Activated CD8-positive, alpha-beta memory T cell treated with anti-CD3 and anti-CD28 coated beads for 1 hour (primary cell): ENCODE measurements around the gene SESN2.

Source experiments
- DNase-seq, 2 donors: peaks; one replicate each; pipeline ENCODE4 v3.0.0-alpha.2; 2020; ENCODE audit warnings: low read depth in 1 of 2; ENCODE audit errors: extremely low read depth in 1 of 2

SESN2 gene, protein sequence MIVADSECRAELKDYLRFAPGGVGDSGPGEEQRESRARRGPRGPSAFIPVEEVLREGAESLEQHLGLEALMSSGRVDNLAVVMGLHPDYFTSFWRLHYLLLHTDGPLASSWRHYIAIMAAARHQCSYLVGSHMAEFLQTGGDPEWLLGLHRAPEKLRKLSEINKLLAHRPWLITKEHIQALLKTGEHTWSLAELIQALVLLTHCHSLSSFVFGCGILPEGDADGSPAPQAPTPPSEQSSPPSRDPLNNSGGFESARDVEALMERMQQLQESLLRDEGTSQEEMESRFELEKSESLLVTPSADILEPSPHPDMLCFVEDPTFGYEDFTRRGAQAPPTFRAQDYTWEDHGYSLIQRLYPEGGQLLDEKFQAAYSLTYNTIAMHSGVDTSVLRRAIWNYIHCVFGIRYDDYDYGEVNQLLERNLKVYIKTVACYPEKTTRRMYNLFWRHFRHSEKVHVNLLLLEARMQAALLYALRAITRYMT

DNA sequence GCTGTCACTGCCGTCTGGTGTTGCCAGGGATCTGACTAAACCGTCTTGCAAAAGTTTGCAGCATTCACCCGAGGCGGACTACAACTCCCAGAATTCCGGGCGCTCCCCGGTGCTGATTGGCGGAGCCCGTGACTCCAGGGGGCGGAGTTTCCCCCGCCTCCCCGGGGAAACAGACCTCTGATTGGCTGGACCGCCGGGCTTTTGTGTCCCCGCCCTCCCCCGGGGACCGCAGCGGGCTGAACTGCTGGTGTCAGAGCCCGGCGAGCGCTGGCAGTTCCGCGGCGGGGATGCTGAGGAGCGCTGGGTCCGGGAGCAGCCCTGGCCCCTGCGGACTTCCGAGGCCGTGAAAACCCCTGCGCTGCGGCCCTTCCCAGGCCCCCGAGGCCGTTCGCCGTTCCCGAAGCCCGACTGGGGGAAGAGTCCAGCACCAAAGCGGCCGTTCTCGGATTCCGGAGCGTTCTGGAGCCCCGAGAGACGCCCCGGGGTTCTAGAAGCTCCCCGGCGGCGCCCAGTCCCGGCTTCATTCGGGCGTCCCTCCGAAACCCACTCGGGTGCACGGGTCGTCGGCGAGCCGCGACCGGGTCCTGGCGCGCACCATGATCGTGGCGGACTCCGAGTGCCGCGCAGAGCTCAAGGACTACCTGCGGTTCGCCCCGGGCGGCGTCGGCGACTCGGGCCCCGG is at the start of gene SESN2:
TSS of gene SESN2 (plus strand) at position 267 of the 682 bp plus-strand sequence. CDS start at position 597, 330 bp downstream.
- DNase-seq: peak; percentile 98 to 99

DNA sequence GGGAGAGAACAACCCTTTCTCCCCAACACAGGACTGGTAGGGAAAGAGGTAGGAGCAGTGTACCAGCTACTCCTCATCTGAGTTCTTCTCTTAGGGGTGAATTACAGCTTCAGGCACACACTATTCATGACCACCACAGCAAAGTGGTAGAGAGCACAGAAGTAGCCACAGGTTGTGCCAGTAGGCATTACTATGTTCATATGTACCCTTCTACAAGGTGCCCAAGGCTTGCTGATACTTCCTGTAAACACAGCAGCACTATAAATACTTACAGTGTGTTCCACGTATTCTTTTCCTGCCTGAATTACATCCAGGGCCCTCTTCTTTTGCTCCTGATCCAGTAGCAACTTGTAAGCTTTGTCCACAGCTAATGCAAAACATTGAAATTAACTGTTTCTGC is 49.6 kb upstream of the SESN2 start:
- no peak for DNase-seq

DNA sequence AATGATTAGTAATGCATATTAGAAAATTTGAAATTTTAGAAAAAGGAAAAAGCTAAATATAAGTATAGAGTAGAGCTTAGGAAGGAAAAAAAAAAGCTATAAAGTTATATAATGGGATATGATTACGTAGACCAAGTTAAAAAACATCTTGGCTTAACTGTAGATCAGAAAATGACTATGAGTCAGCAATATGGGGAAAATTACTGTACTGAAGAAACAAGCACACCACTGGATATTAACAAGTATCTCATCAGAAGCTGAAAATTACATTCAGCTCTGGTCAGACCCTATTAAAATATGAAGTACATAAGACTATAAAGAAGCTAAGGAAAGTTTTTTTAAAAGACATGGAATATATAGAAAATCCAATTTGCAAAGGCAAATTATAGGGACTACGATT is 46.0 kb upstream of the SESN2 start:
- DNase-seq: no peak

DNA sequence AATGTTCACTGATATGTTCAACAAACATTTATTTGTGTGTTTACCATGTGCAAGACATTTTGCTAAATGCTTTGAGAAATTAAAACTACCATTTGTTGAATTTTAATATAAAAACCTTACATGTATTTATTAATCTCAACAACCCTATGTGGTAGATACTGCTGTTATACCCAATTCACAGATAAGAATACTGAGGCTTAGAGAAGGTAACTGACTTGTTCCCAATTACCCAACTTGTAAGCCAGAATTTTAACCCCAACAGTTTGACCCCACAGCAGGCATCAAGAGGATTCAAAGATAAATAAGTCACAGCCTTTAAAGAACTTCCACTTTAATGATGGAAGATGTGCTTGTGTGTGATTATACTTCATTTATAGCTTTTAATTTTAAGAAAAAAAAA is 30.2 kb upstream of the SESN2 start:
- no peak for DNase-seq

DNA sequence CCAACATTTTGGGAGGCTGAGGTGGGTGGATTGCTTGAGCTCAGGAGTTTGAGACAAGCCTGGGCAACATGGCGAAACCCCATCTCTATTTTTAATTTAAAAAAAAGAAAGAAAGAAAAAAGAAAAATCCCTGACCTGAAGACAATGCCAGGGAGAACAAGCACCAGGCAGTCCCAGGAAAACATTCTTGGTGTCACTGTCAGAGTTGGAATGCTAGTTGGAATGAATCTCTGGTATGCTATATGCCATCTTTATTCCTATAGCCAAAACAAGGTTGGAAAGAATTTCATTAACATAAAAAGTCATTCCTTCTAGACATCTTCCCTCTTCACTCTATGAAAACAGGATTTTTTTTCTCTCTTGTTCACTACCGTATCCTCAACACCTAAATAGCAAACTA is 29.3 kb upstream of the SESN2 start:
- no peak for DNase-seq

DNA sequence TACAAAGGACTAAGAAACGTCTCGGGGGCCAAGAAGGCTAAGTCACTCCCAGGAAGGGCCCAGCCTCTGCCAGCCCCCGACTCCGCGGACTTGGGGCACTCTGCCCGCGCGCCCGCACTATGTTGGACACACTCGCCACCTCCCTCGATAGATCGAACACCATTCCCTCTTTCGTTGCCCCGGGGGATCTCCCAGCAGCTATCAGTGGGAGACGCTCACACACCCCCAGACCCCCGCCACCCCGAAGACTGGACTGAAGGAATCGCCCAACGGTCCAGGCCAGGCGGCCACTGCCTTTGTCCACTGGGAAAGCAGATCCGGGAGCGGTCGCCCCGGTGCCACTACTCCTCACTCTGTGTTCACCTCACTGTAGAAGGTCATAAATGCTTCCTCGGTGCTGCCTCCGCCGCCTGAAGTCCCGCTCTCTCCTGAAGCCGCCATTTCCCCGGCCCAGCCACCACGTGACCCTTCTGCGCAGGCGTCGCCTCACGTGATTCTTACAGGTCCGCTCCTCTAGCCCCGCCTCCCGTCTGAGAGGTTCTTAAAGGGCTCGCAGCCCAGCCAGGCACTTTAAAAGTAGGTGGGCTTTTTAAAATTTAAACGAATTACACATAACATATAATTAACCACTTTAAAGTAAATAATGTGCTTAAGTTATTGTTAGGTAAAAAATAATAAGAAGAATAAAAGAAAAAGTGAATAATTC is 26.6 kb upstream of the SESN2 start, which contains the start of gene DNAJC8:
TSS of gene DNAJC8 (minus strand) at position 472 of the 706 bp plus-strand sequence. CDS start at position 441, 31 bp downstream.
- DNase-seq: peak; percentile 89 to 95

DNA sequence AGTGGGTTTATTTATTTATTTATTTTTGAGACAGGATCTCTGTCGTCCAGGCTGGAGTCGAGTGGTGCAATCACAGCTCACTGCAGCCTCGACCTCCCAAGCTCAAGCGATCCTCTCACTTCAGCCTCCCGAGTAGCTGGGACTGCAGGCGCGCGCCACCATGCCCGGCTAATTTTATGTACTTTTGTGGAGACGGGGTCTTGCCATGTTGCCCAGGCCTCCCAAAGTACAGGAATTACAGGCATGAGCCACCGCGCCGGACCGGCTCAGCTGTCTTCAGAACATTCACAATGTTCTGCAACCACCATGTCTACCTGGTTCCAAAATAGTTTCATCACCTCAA is 26.1 kb upstream of the SESN2 start:
- DNase-seq: no peak

DNA sequence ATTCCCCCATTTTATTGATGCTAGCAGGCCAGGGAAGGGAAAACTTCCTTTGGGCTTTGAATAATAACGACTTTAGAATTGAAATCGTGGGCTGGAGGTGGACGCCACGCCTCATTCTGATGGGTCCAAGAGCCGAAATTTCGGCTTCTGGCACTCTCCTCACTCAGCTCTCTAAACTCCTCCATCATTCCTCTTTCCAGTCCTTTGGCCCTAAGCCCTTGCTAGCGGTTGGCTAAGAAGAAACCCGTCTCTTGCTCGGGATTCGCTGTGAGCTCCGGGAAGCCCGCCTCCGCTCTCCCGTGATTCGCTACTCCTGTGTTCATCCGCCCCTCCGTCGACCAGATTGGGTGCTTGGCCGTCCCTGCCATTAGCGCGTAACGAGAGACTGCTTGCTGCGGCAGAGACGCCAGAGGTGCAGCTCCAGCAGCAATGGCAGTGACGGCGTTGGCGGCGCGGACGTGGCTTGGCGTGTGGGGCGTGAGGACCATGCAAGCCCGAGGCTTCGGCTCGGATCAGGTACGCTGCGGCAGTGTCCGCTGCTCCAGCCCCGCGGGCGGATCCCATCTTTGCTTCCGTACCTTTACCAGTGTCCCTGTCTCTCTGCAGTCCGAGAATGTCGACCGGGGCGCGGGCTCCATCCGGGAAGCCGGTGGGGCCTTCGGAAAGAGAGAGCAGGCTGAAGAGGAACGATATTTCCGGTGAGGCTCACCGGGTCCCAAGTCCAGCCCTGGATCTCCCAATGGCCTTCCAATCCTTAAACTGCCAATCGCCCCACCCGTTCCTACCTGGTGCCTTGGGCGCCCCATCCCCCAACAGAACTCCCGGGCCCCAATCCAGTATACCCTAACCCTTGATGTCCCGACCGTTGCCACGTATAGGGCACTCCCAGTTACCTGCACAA is 23.3 kb upstream of the SESN2 start, which contains the start of gene ATP5IF1:
TSS of gene ATP5IF1 (plus strand) at position 370 of the 901 bp plus-strand sequence. CDS start at position 430, 60 bp downstream.
- peak; percentile 82 to 84 for DNase-seq

DNA sequence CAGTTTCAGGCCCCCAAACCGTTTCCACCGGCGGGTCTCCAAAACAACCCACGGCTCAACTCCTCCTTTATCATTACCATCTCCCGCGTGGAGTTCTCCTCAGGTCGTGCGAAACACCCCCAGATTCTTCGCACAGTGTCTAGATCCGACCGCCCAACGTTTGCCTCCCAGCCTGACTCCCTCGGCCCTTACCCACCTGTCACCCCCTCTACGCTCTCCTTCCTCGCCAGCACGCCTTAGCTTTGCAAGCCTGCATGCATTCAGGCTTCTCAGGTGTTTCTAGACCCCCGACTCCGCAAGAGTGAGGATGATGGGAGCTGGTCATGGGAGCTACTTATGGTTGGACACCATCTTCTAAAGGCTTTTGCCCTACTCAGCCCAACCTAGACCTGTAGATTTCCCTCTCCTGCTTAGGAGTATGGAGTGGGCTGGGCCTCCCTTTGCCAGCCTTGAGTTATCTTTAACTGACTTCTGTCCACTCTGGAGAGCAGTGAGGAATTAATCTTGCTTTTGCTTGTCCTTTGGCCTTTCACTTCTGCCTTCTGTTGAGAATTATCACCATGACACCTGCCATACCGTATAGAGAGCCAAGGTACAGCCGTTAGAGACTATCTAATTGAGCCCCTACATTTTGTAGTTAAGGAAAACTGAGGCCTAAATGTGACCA is 22.5 kb upstream of the SESN2 start:
- DNase-seq: no peak

DNA sequence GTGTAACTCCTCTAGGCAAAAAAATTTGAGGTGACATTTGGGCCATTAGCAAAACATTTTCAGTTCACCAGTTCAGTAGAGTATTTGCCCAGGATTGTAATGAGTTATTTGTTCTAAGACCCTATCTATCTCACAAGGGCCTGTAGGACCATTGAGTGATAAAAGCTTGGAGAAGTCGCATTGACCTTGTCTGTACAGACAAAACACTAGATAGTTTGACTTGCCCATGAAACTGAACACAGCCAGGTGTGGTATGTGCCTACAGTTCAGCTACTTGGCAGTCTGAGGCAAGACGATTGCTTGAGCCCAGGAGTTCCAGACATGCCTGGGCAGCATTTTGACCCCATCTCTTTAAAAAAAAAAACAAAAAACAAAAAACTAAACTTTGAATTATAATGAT is 20.3 kb upstream of the SESN2 start:
- DNase-seq: no peak

DNA sequence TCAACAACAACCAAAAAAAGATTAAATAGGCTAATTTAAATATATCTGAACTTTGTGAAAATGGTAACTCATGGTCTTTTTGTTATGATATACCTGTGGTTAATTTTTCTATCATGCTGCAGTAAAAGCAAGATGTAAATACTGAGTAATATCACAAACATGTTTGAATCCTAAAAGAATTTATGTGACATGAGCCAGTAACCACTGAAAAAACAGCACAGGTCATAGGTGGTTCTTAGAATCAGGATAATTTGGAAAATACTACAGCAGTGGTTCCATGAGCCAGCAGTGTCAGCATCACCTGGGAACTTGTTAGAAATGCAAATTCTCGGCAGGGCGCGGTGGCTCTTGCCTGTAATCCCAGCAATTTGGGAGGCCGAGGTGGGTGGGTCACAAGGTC is 19.3 kb upstream of the SESN2 start:
- DNase-seq: no peak

DNA sequence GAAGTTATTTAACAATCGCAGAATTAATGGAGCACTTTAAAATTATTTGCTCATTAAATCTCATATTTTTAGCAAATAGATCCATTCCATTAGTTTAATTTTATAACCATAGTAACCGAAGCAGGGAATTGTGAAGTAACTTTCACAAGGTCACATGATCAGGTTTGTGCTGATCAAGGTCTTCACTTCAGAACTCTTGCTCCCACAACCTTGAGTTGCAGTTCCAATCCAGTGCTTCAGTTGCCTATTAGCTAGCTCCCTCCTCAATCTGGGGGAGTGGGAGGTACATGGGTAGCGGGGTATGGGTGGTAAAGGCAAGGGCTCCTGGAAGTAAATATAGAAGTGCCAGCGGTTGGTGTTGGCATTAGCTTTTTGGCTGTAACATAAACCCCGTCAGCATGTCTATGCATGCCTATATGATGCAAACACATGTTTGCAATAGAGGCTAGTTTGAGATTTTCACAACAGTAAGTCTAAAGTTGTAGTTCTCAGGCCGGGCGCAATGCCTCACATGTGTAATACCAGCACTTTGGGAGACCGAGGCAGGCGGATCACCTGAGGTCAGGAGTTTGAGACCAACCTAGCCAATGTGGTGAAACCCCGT is 17.6 kb upstream of the SESN2 start:
- DNase-seq: no peak

DNA sequence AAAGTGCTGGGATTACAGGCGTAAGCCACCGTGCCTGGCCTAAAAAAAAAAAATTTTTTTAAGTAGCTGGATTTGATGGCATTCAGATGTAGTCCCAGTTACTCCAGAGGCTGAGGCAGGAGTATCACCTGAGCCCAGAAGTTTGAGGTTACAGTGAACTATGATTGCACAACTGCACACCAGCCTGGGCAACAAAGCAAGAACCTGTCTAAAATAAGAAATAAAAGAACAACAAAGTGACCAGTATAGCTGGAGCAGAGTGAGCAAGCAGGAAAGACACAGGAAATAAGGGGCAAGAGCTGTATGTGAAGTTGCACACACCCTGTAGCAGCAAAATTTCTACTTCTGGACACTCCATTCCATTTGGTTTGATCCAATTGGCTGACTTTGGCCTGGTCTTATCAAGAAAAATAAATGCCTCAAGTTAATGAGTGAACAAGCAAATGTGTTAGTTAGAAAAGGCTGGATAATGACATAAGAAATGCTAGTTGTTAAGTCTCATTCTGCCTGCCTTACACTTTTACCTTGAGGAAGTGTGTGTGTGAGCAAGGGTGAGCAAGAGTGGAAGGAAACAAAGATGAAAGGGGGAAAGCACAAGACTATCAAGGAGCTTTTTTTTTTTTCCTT is 15.5 kb upstream of the SESN2 start:
- no peak for DNase-seq

DNA sequence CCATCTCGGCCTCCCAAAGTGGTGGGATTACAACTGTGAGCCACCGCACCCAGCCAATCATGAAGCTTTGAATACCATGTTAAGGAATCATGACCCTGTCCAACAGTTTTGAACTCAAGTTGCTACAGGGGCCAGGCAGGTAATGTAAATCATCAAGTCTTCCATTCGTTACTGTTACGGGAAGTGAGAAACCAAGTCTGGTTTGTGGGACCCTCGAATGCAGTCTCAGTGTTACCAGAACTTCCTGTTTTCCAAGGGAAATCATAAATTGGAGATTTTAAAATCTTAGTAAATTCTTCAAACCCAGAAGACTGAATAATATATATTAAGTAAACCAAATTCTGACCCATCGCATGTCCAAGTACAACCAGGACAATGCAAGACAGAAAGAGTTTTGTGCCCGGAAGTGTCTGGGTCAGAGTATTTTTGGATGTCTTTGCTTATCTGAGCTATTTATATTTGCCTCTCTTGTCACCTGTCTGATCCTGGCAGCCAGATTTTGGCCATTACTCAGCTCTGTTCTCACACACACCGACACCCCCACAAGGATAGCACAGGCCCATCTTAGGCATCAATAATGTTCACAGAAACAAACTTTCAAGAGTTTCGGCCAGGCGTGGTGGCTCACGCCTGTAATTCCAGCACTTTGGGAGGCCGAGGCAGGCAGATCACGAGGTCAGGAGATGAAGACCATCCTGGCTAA is 14.6 kb upstream of the SESN2 start:
- DNase-seq: no peak

DNA sequence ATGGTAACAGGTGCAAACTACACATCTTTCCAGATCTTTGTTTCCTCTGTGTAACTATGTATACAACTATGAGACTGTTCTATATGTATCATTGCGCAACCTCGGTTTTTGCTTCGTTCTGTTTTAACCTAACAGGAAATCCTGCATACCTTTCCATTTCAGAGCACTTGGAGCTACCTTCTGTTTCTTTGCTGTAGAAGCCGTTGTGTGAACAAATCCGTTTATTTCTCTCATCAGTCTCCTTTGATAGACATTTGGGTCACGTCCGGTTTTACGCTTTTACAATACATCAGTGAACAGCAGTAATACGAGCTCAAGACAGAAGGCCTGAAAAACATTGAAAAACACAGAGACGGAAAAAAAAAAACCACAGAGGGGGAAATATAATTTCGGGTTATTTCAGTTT is 12.9 kb upstream of the SESN2 start:
- no peak for DNase-seq

DNA sequence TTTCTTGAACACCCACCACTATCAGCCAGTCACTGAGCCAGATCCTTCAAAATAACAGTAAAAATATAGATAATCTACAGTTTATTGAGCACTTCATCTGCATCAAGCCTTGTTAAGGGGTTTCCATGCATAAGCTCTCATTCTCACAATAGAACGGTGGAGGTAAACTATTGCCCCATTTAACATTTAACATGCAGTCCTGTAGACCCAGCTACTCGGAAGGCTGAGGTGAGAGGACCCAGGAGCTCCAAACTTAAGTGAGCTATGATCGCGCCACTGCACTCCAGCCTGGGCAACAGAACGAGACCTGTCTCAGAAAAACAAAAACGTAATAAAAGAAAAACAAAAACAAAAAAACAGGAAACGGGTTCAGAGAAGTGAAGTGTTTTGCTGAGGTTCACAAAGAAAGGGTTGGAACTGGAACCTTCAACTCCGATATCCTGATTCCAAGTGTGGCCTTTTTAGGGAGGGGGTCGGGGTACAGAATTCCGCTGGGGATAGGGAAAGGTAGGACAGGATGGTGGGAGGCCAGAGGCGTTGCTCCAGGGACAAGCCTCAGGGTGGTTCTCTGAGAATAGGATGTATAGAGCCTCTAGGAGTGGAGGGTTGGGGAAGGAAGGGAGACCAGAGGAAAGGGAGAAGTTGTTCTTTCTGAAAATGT is 11.6 kb upstream of the SESN2 start:
- DNase-seq: no peak

DNA sequence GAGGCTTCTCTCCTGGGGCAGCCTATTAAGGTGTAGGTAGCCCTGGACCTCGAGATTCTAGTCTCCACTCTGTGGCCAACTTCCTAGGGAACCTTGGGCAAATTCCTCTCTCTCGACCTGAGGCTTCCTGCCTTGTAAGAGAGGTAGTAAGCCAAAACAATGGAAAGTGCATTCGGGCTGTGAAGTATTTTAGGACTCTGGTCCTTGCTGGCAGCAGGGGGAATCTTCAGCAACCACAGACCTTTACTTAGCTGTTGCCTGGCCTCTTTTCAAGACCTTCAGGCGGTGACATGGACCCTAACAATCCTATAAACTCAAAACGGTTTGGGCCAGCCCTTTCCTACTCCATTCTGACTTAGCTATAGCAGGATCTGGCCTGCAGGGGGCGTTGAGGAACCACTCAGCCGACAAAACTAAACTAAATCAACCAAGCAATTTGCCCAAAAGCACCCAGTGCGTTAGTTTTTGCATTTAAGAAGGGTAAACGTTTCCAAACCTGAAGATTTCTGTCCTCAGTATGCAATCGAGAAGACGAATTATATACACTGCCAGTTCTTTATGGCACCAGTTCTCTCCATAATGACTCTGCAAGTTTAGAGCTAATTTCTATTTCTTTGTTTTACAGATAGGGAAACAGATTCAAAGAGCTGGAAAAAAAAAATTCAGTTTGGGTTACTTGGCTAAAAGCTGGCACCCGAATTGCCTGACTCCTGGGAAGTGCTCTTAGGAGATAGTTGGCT is 10.9 kb upstream of the SESN2 start:
- peak; percentile 56 to 64 for DNase-seq
